T-helper 1 cell treated with Interleukin-12 subunit alpha and Interleukin-12 subunit beta and Interleukin-4 antibody, amounts not matched to agents 30 μg/mL and 1 μg/mL, for 36 hours (primary cell): Measurements from ENCODE around the gene SCML1.

Experiments used
- H3K27ac Mint-ChIP-seq: one replicate; pipeline ENCODE4 v1.8.0; 2021; ENCODE audit warnings: mild to moderate bottlenecking, mixed read lengths
- H3K27me3 Mint-ChIP-seq: one replicate; pipeline ENCODE4 v1.8.0; 2021; ENCODE audit warnings: low read depth, mixed read lengths
- H3K36me3 Mint-ChIP-seq: one replicate; pipeline ENCODE4 v1.8.0; 2021; ENCODE audit warnings: low read depth, mixed read lengths
- H3K4me1 Mint-ChIP-seq: one replicate; pipeline ENCODE4 v1.8.0; 2021; ENCODE audit warnings: low read depth, mixed read lengths
- H3K4me3 Mint-ChIP-seq: one replicate; pipeline ENCODE4 v1.8.0; 2021; ENCODE audit warnings: mild to moderate bottlenecking, moderate library complexity, mixed read lengths
- H3K9me3 Mint-ChIP-seq: one replicate; pipeline ENCODE4 v1.8.0; 2021; ENCODE audit warnings: mixed read lengths

The SCML1 gene

GRCh38 chrX:17798921-17799320 is 61.6 kb downstream of the SCML1 start:
- H3K4me1 Mint-ChIP-seq = no peaks in the 10 kb centered on the region
- H3K36me3 Mint-ChIP-seq = no peaks in the 10 kb centered on the region
- no peak overlapping the region for H3K4me3 Mint-ChIP-seq
- no peaks in the 10 kb centered on the region for H3K9me3 Mint-ChIP-seq
- H3K27ac Mint-ChIP-seq = no peak overlapping the region
- no peaks in the 10 kb centered on the region for H3K27me3 Mint-ChIP-seq

- H3K4me1 Mint-ChIP-seq = no peaks in the 10 kb centered on the region
- H3K36me3 Mint-ChIP-seq = no peaks in the 10 kb centered on the region
Observed at GRCh38 chrX:17801431-17801830, 64.1 kb downstream of the SCML1 start.

GRCh38 chrX:17802756-17803155 is 65.5 kb downstream of the SCML1 start:
- H3K4me1 Mint-ChIP-seq = no peaks in the 10 kb centered on the region
- H3K36me3 Mint-ChIP-seq = no peaks in the 10 kb centered on the region
- H3K4me3 Mint-ChIP-seq = no peak overlapping the region
- H3K27ac Mint-ChIP-seq = no peak overlapping the region
- no peaks in the 10 kb centered on the region for H3K9me3 Mint-ChIP-seq
- no peaks in the 10 kb centered on the region for H3K27me3 Mint-ChIP-seq

More at GRCh38 chrX:17801431-17801830, 64.1 kb downstream of the SCML1 start:
- H3K27ac Mint-ChIP-seq = no peak overlapping the region
- no peaks in the 10 kb centered on the region for H3K27me3 Mint-ChIP-seq
- no peak overlapping the region for H3K4me3 Mint-ChIP-seq
- no peaks in the 10 kb centered on the region for H3K9me3 Mint-ChIP-seq

GRCh38 chrX:17803449-17803848 is 66.2 kb downstream of the SCML1 start:
- Mint-ChIP-seq H3K4me1 (no peaks in the 10 kb centered on the region), H3K4me3 (no peak overlapping the region), H3K9me3 (no peaks in the 10 kb centered on the region), H3K27ac (no peak overlapping the region), H3K27me3 (no peaks in the 10 kb centered on the region), H3K36me3 (no peaks in the 10 kb centered on the region)
